Fibroblast of skin of right biceps (primary cell): ENCODE results near the gene OR9G4.
A peak's percentile ranks its signal among the peaks of the same experiment; 100 is the strongest.

Source experiments
- DNase-seq: peaks from one replicate; pipeline ENCODE4 v3.0.0-alpha.2; 2013

OR9G4 gene

GRCh38 chr11:56748597-56748996, at the start of gene OR9G4:
Gene OR9G4, minus strand, starts transcription at chr11:56748697. Its CDS starts 4,931 bp downstream, at chr11:56743766.
- no peak for DNase-seq

- peak; percentile 29 for DNase-seq
These were observed 35.0 kb upstream of the OR9G4 start for GRCh38 chr11:56783448-56784041.

GRCh38 chr11:56782167-56782847, 33.8 kb upstream of the OR9G4 start:
- no peak for DNase-seq

GRCh38 chr11:56776809-56777208, 28.3 kb upstream of the OR9G4 start:
- DNase-seq: no peak

- DNase-seq: no peak
These were observed 16.5 kb upstream of the OR9G4 start for GRCh38 chr11:56764976-56765375.

- DNase-seq: no peak
These were observed 3.0 kb upstream of the OR9G4 start for GRCh38 chr11:56751480-56751879.

- no peak for DNase-seq
These were observed 1.7 kb upstream of the OR9G4 start for GRCh38 chr11:56750190-56750589.

GRCh38 chr11:56740886-56741285, 7.6 kb downstream of the OR9G4 start:
- no peak for DNase-seq

GRCh38 chr11:56740107-56740506, 8.4 kb downstream of the OR9G4 start:
- DNase-seq: no peak

GRCh38 chr11:56720513-56720912, 28.0 kb downstream of the OR9G4 start:
- DNase-seq: no peak

- no peak for DNase-seq
These were observed 32.1 kb downstream of the OR9G4 start for GRCh38 chr11:56716379-56716854.

GRCh38 chr11:56714206-56714605, 34.3 kb downstream of the OR9G4 start:
- no peak for DNase-seq

GRCh38 chr11:56706486-56706885, 42.0 kb downstream of the OR9G4 start:
- DNase-seq: no peak

- DNase-seq: no peak
These were observed 42.6 kb downstream of the OR9G4 start for GRCh38 chr11:56705784-56706396.

- no peak for DNase-seq
These were observed 47.5 kb downstream of the OR9G4 start for GRCh38 chr11:56700914-56701485.

- no peak for DNase-seq
These were observed 48.1 kb downstream of the OR9G4 start for GRCh38 chr11:56700242-56700913.

- no peak for DNase-seq
These were observed 49.7 kb downstream of the OR9G4 start, which contains the start of gene OR9G1 for GRCh38 chr11:56698795-56699194. Gene OR9G1, plus strand, starts transcription at chr11:56699095. Its CDS starts 1,293 bp downstream, at chr11:56700388.

GRCh38 chr11:56693428-56693827, 55.1 kb downstream of the OR9G4 start:
- no peak for DNase-seq
